ENCODE measurements around the gene CDH2.

DNA sequence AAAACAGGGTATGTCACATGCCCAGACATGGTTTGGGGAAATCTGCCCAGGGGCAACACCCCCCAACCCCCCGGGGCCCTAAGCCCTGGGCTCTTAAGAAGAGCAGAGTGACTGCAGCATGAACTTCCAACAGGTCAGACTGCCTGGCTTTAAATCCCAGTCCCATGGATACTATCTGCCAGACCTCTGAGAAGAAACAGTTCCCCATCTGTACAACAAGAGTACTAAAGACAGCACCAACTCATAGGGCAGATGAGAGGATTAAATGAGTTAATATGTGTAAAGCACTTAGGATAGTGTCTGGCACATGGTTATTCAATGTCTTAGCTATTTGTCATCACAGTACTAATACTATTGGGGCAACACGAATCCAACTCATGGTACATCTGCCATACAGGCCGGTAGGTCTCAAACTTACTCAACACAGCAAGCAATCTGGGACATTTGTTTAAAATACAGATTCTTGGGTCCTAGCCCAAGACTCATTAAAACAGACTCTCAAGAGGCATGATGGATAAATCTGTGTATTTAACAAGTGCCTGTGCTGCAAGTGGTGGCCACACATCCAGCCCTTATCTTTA is 23.4 kb downstream of the CDH2 start:
- TF ChIP-seq EZH2 (IDR thresholded peaks at IDR 0.05; ENCODE audit: insufficient read depth, poor library complexity, severe bottlenecking) (no peak), EZH2phosphoT487 (IDR thresholded peaks at IDR 0.05; ENCODE audit: insufficient read depth, low read depth) (no peak)
